Heart left ventricle (tissue), 13 donors: ENCODE data around the gene PTPRN2.

Experiments
- CTCF ChIP-seq, 12 donors: fragments of 200-600 bp; sonication (generic) in 4 of 12; IDR thresholded peaks; one replicate each; pipeline versions ENCODE4 v1.5.0 to v1.8.0; 2018 to 2022; ENCODE audit warnings: antibody characterized with exemption in 12 of 12, mild to moderate bottlenecking in 5 of 12
- POLR2A ChIP-seq, 2 donors: fragments of 450-650 bp; IDR thresholded peaks; one replicate each; pipeline ENCODE4 v1.6.1; 2017; ENCODE audit warnings: antibody characterized with exemption in 2 of 2, mild to moderate bottlenecking in 2 of 2, moderate library complexity in 2 of 2
- donor health status: ischemic (EF 13 %, LVEDD 7.1; RV severe dilation, severe dysfunction).
- donor health status: DM: no; HTN: yes; CAD: no.
- donor health status: DM: no; HTN: no; CAD: no.
- donor health status: ischemic (EF 25% LVEDD 6.9; RV normal size, moderate dysfunction).
- donor health status: ischemic (EF 25% LVEDD 5.7; RV mildly dilated, moderate dysfunction).
- donor health status: ischemic (EF 35%, LVEDD 5.7; RV mildly dilated, moderate dysfunction).
- donor health status: nonischemic (EF 11% LVEDD 7.7; RV severe dilation, severe dysfunction).
- donor health status: DM: yes; HTN: yes; CAD: no.
- donor health status: PGD.
- donor health status: ischemic (EF 29% LVEDD 5.4; RV normal size, mild dysfunction).
- donor health status: nonischemic (EF 23%, LVEDD 6.1; RV moderate dilation, normal function).

GRCh38 chr7:158030071-158030470 is 557.6 kb downstream of the PTPRN2 start:
- TF ChIP-seq CTCF (IDR thresholded peaks at IDR 0.05) (no peak), POLR2A (IDR thresholded peaks at IDR 0.05) (no peak)
